ENCODE results near the gene NIPSNAP2.
"Not testable (repeated sequence)": the region's sequence is repeated elsewhere in the genome, so short reads cannot be mapped to it uniquely, and the experiment has no call there.

Gene NIPSNAP2

DNA sequence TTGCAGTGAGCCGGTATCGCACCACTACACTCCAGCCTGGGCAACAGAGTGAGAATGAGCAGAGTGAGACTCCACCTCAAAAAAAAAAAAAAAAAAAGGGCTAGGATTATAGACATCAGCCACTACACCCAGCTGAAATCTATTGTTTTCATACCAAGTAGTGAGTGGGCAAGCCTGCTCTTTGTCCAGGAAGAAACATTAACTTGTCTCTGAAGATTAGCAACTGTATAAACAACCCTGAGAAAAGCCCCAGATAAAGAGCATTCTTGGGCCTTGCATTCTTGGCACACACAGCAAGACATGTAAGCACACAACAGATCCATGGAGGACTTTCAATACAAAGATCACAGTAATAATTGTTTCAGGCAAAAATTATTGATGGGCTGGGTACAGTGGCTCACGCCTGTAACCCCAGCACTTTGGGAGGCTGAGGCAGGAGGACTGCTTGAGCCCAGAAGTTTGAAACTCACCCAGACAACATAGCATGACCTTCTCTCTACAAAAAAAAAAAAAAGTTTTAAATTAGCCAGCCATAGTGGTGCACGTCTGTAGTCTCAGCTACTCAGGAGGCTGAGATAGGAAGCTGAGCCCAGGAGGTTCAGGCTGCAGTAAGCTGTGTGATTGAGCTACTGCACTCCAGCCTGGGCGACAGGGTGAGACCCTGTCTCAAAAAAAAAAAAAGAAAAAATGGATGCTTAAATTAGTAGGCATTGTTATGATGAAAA lies 82.5 kb downstream of the NIPSNAP2 start:
- DNase-seq (ENCODE audit: low read depth in 2 of 3, low spot score in 2 of 3): no peak

DNA sequence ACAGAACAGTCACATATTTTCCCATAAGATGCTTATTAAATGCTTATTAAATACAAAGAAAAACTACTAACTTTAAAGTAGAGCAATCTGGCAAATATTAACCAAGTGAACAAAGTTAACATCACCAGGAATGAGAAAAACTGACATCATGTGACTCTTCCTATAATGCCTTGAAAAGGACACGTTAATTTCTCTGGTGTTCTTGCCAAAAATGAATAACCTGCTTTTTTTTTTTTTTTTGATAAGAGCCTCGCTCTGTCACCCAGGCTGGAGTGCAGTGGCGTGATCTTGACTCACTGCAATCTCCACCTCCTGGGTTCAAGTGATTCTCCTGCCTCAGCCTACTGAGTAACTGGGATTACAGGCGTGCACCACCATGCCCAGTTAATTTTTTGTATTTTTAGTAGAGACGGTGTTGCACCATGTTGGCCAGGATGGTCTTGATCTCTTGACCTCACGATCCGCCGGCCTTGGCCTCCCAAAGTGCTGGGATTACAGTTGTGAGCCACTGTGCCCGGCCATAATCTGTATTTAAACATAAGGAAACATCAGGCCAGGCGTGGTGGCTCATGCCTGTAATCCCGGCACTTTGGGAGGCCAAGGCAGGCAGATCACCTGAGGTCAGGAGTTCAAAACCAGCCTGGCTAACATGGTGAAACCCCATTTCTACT lies 83.2 kb downstream of the NIPSNAP2 start:
- DNase-seq (ENCODE audit: low read depth in 2 of 3, low spot score in 2 of 3): not testable (repeated sequence)

DNA sequence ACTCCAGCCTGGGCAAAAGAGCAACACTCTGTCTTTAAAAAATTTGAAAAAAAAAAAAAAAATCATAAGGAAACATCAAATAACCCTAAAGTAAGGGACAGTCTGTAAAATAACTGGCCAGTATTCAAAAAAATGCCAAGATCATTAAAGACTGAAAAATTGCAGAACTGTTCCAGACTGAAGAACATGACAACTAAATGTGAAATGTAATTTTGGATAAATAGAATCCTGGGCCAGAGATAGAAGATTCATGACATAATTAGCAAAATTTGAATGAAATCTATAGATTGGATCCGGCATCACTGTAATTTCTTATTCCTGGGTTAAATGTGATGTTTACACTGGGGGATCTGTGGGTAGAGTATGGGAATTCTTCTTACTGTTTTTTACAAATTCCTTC lies 83.9 kb downstream of the NIPSNAP2 start:
- no peak for DNase-seq (ENCODE audit: low read depth in 2 of 3, low spot score in 2 of 3)

DNA sequence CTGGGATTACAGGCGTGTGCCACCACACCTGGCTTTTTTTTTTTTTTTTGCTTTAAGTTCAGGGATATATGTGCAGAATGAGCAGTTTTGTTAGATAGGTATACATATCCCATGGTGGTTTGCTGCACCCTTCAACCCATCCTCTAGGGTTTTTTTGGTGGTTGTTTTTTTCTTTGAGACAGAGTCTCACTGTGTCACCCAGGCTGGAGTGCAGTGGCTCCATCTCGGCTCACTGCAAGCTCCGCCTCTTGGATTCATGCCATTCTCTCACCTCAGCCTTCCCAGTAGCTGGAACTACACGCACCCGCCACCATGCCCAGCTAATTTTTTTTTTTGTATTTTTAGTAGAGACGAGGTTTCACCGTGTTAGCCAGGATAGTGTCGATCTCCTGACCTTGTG lies 84.4 kb downstream of the NIPSNAP2 start:
- DNase-seq (ENCODE audit: low read depth in 2 of 3, low spot score in 2 of 3): not testable (repeated sequence)
